NCI-H1048 (cell line): ENCODE measurements around the gene CREB5.
A peak's percentile ranks its signal among the peaks of the same experiment; 100 is the strongest.
"Not testable (repeated sequence)": the region's sequence is repeated elsewhere in the genome, so short reads cannot be mapped to it uniquely, and the experiment has no call there.

Experiments
- DNase-seq: peaks from one replicate; lab custom pipeline; 2025; lab: John Stamatoyannopoulos, UW

CREB5 gene

GRCh38 chr7:28611399-28611897 lies 199.1 kb downstream of the CREB5 start:
- DNase-seq: not testable (repeated sequence)

- no peak for DNase-seq
These were observed 200.9 kb downstream of the CREB5 start for GRCh38 chr7:28613262-28613661.

GRCh38 chr7:28615091-28615490 lies 202.8 kb downstream of the CREB5 start:
- DNase-seq: no peak

- DNase-seq: no peak
These were observed 205.1 kb downstream of the CREB5 start for GRCh38 chr7:28617308-28617880.

GRCh38 chr7:28618383-28618782 lies 206.1 kb downstream of the CREB5 start:
- no peak for DNase-seq

GRCh38 chr7:28619256-28619655 lies 206.9 kb downstream of the CREB5 start:
- DNase-seq: no peak

- DNase-seq: no peak
These were observed 209.1 kb downstream of the CREB5 start for GRCh38 chr7:28621369-28621841.

GRCh38 chr7:28623105-28623730 lies 210.9 kb downstream of the CREB5 start:
- no peak for DNase-seq

GRCh38 chr7:28623863-28624262 lies 211.5 kb downstream of the CREB5 start:
- DNase-seq: no peak

- no peak for DNase-seq
These were observed 213.1 kb downstream of the CREB5 start for GRCh38 chr7:28625432-28625831.

GRCh38 chr7:28626221-28626620 lies 213.9 kb downstream of the CREB5 start:
- no peak for DNase-seq

GRCh38 chr7:28626624-28627262 lies 214.4 kb downstream of the CREB5 start:
- DNase-seq: no peak

- no peak for DNase-seq
These were observed 214.9 kb downstream of the CREB5 start for GRCh38 chr7:28627263-28627653.

GRCh38 chr7:28627896-28628295 lies 215.6 kb downstream of the CREB5 start:
- DNase-seq: no peak

GRCh38 chr7:28629216-28629842 lies 217.0 kb downstream of the CREB5 start:
- DNase-seq: no peak

- no peak for DNase-seq
These were observed 218.0 kb downstream of the CREB5 start for GRCh38 chr7:28630350-28630749.

- no peak for DNase-seq
These were observed 219.7 kb downstream of the CREB5 start for GRCh38 chr7:28631995-28632394.

- DNase-seq: no peak
These were observed 226.6 kb downstream of the CREB5 start for GRCh38 chr7:28638914-28639313.

GRCh38 chr7:28640001-28640400 lies 227.7 kb downstream of the CREB5 start:
- DNase-seq: no peak

GRCh38 chr7:28641752-28642545 lies 229.6 kb downstream of the CREB5 start:
- peak; percentile 10 for DNase-seq

- DNase-seq: peak; percentile 8
These were observed 230.9 kb downstream of the CREB5 start for GRCh38 chr7:28643188-28643569.
